Measurements from ENCODE around the gene GPC5. TPM values are rescaled to one million over a fixed set of nuclear protein-coding genes. Genes with fewer than 3 reads are reported as not detected.

Gene GPC5
- total and polyA plus RNA-seq, 2 donors (not counting 3 experiments of a cell fraction or from before 2014, with no cell fraction given): 0.59 to 0.97 TPM

DNA sequence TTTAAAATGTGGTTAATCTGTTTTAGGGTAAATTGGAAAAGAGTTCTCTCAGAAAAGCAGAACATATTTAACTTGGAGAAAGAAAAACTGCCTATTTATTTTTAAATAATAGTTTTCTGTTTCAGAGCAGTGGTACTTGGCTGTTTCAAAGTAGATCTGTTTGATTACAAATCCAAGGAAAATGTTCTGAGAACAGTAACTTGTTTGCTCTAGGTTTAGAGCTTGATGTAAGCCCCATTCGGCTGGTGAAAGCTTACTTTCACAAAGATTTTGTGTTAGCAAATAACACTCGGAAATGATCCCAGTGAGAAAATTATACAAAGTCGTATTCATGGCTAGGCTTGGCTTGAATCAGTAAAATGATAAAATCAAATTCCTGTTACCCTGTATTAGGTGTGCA lies 1432.4 kb downstream of the GPC5 start:
- no peaks in the 10 kb centered on the region for H4K20me1 ChIP-seq (replicated peaks; ENCODE audit: control insufficient read depth, extremely low read depth, insufficient read depth, low read length)
- POLR2A ChIA-PET: no interaction called here
- no peak overlapping the region for H2AFZ ChIP-seq (ENCODE audit: low read depth, low read length)
- no peak overlapping the region for H3K9ac ChIP-seq (replicated peaks; ENCODE audit: extremely low read depth, insufficient read depth, low read length)
- H3K9me1 ChIP-seq (replicated peaks; ENCODE audit: control insufficient read depth, extremely low read depth, insufficient read depth, low read length): no peaks in the 10 kb centered on the region
- FAIRE-seq (no peak), DNase-seq (ENCODE audit: low read depth, low spot score) (no peak)
- TF ChIP-seq, protein P1, sequence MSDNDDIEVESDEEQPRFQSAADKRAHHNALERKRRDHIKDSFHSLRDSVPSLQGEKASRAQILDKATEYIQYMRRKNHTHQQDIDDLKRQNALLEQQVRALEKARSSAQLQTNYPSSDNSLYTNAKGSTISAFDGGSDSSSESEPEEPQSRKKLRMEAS (IDR thresholded peaks at IDR 0.05; ENCODE audit: insufficient read depth, insufficient read length): no peak
- TF ChIP-seq FOS (IDR thresholded peaks at IDR 0.05; ENCODE audit: borderline replicate concordance, insufficient read depth, low read length) (no peak), JUN (IDR thresholded peaks at IDR 0.05; ENCODE audit: borderline replicate concordance, insufficient read depth, insufficient read length, low read depth) (no peak), MYC (IDR thresholded peaks at IDR 0.05; ENCODE audit: low read depth, low read length) (no peak), EZH2 (IDR thresholded peaks at IDR 0.05; ENCODE audit: borderline replicate concordance, low read depth, low read length, severe bottlenecking) (no peak), POLR2A (IDR thresholded peaks at IDR 0.05; ENCODE audit: low read depth, low read length) (no peak), CTCF (IDR thresholded peaks at IDR 0.05; ENCODE audit: extremely low read depth in 1 of 2, insufficient read depth in 1 of 2, low read depth in 1 of 2, low read length in 2 of 2) (no peak)
- no peaks in the 10 kb centered on the region for H3K36me3 ChIP-seq (ENCODE audit: control insufficient read depth in 2 of 2, extremely low read depth in 1 of 2, insufficient read depth in 2 of 2, low read length in 2 of 2)
- peaks cover 3% of the 10 kb centered on the region for H3K9me3 ChIP-seq (replicated peaks; ENCODE audit: control insufficient read depth, insufficient read depth, low read length)
- H3K27ac ChIP-seq (ENCODE audit: insufficient read depth, low read depth, low read length): no peak overlapping the region
- CTCF ChIA-PET: no interaction called here
- no peaks in the 10 kb centered on the region for H3K27me3 ChIP-seq (ENCODE audit: control insufficient read depth in 2 of 2, insufficient read depth in 2 of 2, low read length in 2 of 2)
- H3K4me2 ChIP-seq (ENCODE audit: insufficient read depth, low read length): no peak overlapping the region
- intact Hi-C loops (cut with micrococcal nuclease) (no loop called here), dilution Hi-C loops (cut with MboI; ENCODE audit: extremely low pct_ligation_motif_present, low sequenced_read_pairs) (no loop called here)
- H3K79me2 ChIP-seq (ENCODE audit: control insufficient read depth, insufficient read depth, low read length): no peaks in the 10 kb centered on the region
- no peaks in the 10 kb centered on the region for H3K4me1 ChIP-seq (ENCODE audit: control insufficient read depth, extremely low read depth, insufficient read depth, low read length)
- H3K4me3 ChIP-seq (replicated peaks in 1 of 3; ENCODE audit: insufficient read depth in 1 of 3, low read depth in 1 of 3, low read length in 3 of 3): no peak overlapping the region
- no TSS peak for BruUV-seq (replicated peaks)

Data from endothelial cell of umbilical vein (primary cell).